ENCODE measurements around the gene TDRD1. TPM values are rescaled to one million over a fixed set of nuclear protein-coding genes. Genes with fewer than 3 reads are reported as not detected.

The TDRD1 gene
- total RNA-seq, 1 experiment from 2014 or later: 0.14 TPM

DNA sequence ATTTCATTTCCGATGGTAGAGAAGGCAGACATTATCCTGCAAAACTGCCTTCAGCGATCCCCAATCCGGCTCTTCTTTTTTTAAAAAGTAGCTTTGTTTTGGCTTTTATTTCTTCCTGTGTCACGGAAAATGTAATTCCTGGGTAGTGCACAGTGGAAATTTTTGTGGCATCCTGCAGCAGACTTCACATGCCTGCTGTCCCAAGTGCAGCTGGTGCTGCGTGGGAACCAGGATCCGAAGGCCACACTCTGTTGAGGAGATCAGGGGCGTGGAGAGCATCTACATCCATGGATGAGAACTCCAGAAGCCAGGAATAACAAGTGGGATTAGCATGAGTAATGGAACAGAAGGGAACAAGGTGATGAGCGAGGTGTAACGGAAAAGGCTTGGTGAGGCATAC, 64.5 kb downstream of the TDRD1 start:
- H3K4me3 Mint-ChIP-seq (ENCODE audit: unreplicated experiment): no peak overlapping the region
- H3K9me3 ChIP-seq: no peaks in the 10 kb centered on the region
- no TSS peak for BruUV-seq (replicated peaks)
- no peak for DNase-seq
- POLR2A ChIA-PET: no interaction called here
- H3K27me3 ChIP-seq (replicated peaks; ENCODE audit: control insufficient read depth, insufficient read depth, low read length): no peaks in the 10 kb centered on the region; the same call in 1 of the 2 replicates
- no peaks in the 10 kb centered on the region for H3K36me3 ChIP-seq (ENCODE audit: control insufficient read depth, insufficient read depth, low read length)
- H3K4me1 ChIP-seq: 0 out of 2 replicates have a peak, but pooled peaks cover under 1% of the 10 kb centered on the region
- TF ChIP-seq, protein P1, sequence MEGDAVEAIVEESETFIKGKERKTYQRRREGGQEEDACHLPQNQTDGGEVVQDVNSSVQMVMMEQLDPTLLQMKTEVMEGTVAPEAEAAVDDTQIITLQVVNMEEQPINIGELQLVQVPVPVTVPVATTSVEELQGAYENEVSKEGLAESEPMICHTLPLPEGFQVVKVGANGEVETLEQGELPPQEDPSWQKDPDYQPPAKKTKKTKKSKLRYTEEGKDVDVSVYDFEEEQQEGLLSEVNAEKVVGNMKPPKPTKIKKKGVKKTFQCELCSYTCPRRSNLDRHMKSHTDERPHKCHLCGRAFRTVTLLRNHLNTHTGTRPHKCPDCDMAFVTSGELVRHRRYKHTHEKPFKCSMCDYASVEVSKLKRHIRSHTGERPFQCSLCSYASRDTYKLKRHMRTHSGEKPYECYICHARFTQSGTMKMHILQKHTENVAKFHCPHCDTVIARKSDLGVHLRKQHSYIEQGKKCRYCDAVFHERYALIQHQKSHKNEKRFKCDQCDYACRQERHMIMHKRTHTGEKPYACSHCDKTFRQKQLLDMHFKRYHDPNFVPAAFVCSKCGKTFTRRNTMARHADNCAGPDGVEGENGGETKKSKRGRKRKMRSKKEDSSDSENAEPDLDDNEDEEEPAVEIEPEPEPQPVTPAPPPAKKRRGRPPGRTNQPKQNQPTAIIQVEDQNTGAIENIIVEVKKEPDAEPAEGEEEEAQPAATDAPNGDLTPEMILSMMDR (IDR thresholded peaks at IDR 0.05; ENCODE audit: insufficient read depth in 1 of 2, low read depth in 1 of 2, low read length in 1 of 2, severe bottlenecking in 1 of 2, unreplicated experiment in 1 of 2): no peak
- H3K27ac Mint-ChIP-seq (ENCODE audit: unreplicated experiment): no peak overlapping the region
- intact Hi-C loops (cut with micrococcal nuclease; ENCODE audit: unreplicated experiment): no loop called here
- CTCF ChIA-PET: no interaction called here
- H3K4me1 Mint-ChIP-seq (ENCODE audit: low read depth, unreplicated experiment): no peaks in the 10 kb centered on the region
- no peak overlapping the region for H3K4me3 ChIP-seq (ENCODE audit: low read depth, low read length)
- no peaks in the 10 kb centered on the region for H3K36me3 Mint-ChIP-seq (ENCODE audit: insufficient read depth, unreplicated experiment)
- H3K27me3 Mint-ChIP-seq (ENCODE audit: insufficient read depth, unreplicated experiment): peaks cover 4% of the 10 kb centered on the region
- no peaks in the 10 kb centered on the region for H3K9me3 Mint-ChIP-seq (ENCODE audit: unreplicated experiment)

- DNase-seq: no peak
- ChIA-PET CTCF (interaction anchor here (1.1 kb wide), 1 partner anchor 66 kb away, joined by 3 read pairs; no protein-coding TSS in a partner anchor), POLR2A (no interaction called here)
- Histone ChIP-seq H3K4me1 (no peaks in the 10 kb centered on the region), H3K27me3 (replicated peaks; ENCODE audit: control insufficient read depth, insufficient read depth, low read length) (no peaks in the 10 kb centered on the region; the same call in 1 of the 2 replicates), H3K36me3 (ENCODE audit: control insufficient read depth, insufficient read depth, low read length) (no peaks in the 10 kb centered on the region), H3K4me3 (ENCODE audit: low read depth, low read length) (no peak overlapping the region), H3K9me3 (no peaks in the 10 kb centered on the region)
- Mint-ChIP-seq H3K4me1 (ENCODE audit: low read depth, unreplicated experiment) (no peaks in the 10 kb centered on the region), H3K27ac (ENCODE audit: unreplicated experiment) (no peak overlapping the region), H3K27me3 (ENCODE audit: insufficient read depth, unreplicated experiment) (peaks cover 4% of the 10 kb centered on the region), H3K4me3 (ENCODE audit: unreplicated experiment) (no peak overlapping the region), H3K36me3 (ENCODE audit: insufficient read depth, unreplicated experiment) (no peaks in the 10 kb centered on the region), H3K9me3 (ENCODE audit: unreplicated experiment) (no peaks in the 10 kb centered on the region)
- BruUV-seq (replicated peaks): no TSS peak
- intact Hi-C loops (cut with micrococcal nuclease; ENCODE audit: unreplicated experiment): no loop called here
- TF ChIP-seq, protein P1 (IDR thresholded peaks at IDR 0.05; ENCODE audit: insufficient read depth in 1 of 2, low read depth in 1 of 2, low read length in 1 of 2, severe bottlenecking in 1 of 2, unreplicated experiment in 1 of 2): no peak
These were observed 65.0 kb downstream of the TDRD1 start for GRCh38 chr10:114244126-114244525.

DNA sequence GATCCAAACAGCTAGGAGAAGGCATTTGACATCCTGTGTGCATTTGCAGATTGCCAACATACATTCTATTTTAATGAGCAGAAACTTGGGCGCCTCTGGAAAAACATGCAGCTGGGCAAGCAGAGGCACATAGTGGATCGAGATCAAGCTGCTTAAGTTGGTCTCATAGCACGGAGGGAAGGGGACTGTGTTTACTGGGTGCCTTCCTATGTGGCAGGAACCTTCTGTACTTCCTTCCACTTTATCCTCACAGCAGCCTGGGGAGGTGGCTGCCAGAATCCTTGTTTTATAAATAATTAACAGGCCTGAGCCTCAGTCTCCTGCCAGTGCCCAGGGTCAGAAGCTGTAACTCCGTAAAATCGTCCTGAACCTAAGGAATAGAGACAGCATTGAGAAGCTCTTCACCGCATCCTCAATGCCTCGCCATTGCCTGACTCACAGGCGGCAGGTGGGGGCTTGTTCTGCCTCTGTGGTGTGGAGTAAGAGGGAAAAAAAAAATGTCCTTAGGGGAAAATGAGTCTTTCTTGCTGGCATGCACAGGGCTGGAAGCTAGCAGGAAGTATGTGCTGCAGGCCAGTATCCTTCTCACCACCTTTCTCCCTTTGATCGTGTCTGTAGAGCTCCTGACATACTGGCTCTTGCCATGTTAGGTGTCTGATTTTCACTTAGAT, 66.1 kb downstream of the TDRD1 start:
- BruUV-seq (replicated peaks): no TSS peak
- ChIA-PET CTCF (interaction anchor here (0.6 to 1.1 kb wide), 2 partner anchors 64 to 566 kb away, joined by 3 read pairs; no protein-coding TSS in a partner anchor), POLR2A (no interaction called here)
- peaks cover 4% of the 10 kb centered on the region for H3K27me3 Mint-ChIP-seq (ENCODE audit: insufficient read depth, unreplicated experiment)
- Histone ChIP-seq H3K4me1 (no peaks in the 10 kb centered on the region), H3K9me3 (no peaks in the 10 kb centered on the region), H3K4me3 (ENCODE audit: low read depth, low read length) (no peak overlapping the region), H3K27me3 (replicated peaks; ENCODE audit: control insufficient read depth, insufficient read depth, low read length) (no peaks in the 10 kb centered on the region), H3K36me3 (ENCODE audit: control insufficient read depth, insufficient read depth, low read length) (no peaks in the 10 kb centered on the region)
- H3K36me3 Mint-ChIP-seq (ENCODE audit: insufficient read depth, unreplicated experiment): no peaks in the 10 kb centered on the region
- TF ChIP-seq, protein P1 (IDR thresholded peaks at IDR 0.05; ENCODE audit: insufficient read depth in 1 of 2, low read depth in 1 of 2, low read length in 1 of 2, severe bottlenecking in 1 of 2, unreplicated experiment in 1 of 2): no peak
- H3K27ac Mint-ChIP-seq (ENCODE audit: unreplicated experiment): no peak overlapping the region
- no peak for DNase-seq
- no peak overlapping the region for H3K4me3 Mint-ChIP-seq (ENCODE audit: unreplicated experiment)
- H3K9me3 Mint-ChIP-seq (ENCODE audit: unreplicated experiment): no peaks in the 10 kb centered on the region
- no peaks in the 10 kb centered on the region for H3K4me1 Mint-ChIP-seq (ENCODE audit: low read depth, unreplicated experiment)
- intact Hi-C loops (cut with micrococcal nuclease; ENCODE audit: unreplicated experiment): no loop called here
